ENCODE data around the gene C5. TPM values are rescaled to one million over a fixed set of nuclear protein-coding genes. Genes with fewer than 3 reads are reported as not detected.

Gene C5
- total RNA-seq = 0.48 and 1.7 TPM in 2 replicates

GRCh38 chr9:121050128-121050988 lies at the start of gene C5:
Gene C5 (minus strand): TSS chr9:121050275. CDS start chr9:121050246, 29 bp downstream.

GRCh38 chr9:121074370-121075250 lies 24.5 kb upstream of the C5 start, which contains the start of gene CNTRL:
Gene CNTRL (plus strand): TSS chr9:121074955. CDS start chr9:121088327, 13,372 bp downstream.

GRCh38 chr9:120926397-120926928 lies 123.6 kb downstream of the C5 start, which contains the start of gene TRAF1:
Gene TRAF1 (minus strand): TSS chr9:120926796. CDS start chr9:120926075, 721 bp downstream.

Other genes with a start within 250 kb of the C5 start
- 15.9 and 23.2 TPM in 2 replicates for gene PSMD5, start 207.4 kb downstream of the C5 start, total RNA-seq
- 7.0 and 7.7 TPM in 2 replicates for gene PHF19, start 173.1 kb downstream of the C5 start, total RNA-seq
- gene TRAF1, start 123.5 kb downstream of the C5 start, total RNA-seq = 0.85 and 6.3 TPM in 2 replicates
- gene CNTRL, start 24.7 kb upstream of the C5 start, total RNA-seq = 2.4 and 5.5 TPM in 2 replicates
- 19.5 and 41.3 TPM in 2 replicates for gene RAB14, start 151.6 kb upstream of the C5 start, total RNA-seq
- gene GSN, start 217.9 kb upstream of the C5 start, total RNA-seq = 529 and 658 TPM in 2 replicates